H1 (cell line): ENCODE data around the gene ANKRD27.

ENCODE experiments used
- CBX8 ChIP-seq: fragments of 300-800, 300-1000 bp; sonication (generic); IDR thresholded peaks from 2 replicates; pipeline ENCODE4 v1.7.1; 2016; ENCODE audit warnings: low read depth, low read length, borderline replicate concordance
- CEBPB ChIP-seq: IDR thresholded peaks from 2 replicates; pipeline ENCODE4 v1.6.1; 2012; ENCODE audit warnings: low read depth, low read length
- CHD2 ChIP-seq: IDR thresholded peaks from 2 replicates; pipeline ENCODE4 v1.6.1; 2012; ENCODE audit warnings: low read length, improper control_type of control experiment
- CTCF ChIP-seq, 3 experiments: IDR thresholded peaks; 1 replicate in 2 of 3; 2 replicates in 1 of 3; pipeline versions ENCODE4 v1.5.1 to v1.6.1; 2011; ENCODE audit warnings: low read length in 3 of 3, mild to moderate bottlenecking in 3 of 3, inconsistent platforms in 2 of 3, low read depth in 1 of 3, moderate library complexity in 1 of 3; ENCODE audit not compliant: insufficient read depth in 1 of 3; ENCODE audit errors: control extremely low read depth in 1 of 3
- NRF1 ChIP-seq: IDR thresholded peaks from 2 replicates; pipeline ENCODE4 v1.6.1; 2011; ENCODE audit warnings: mild to moderate bottlenecking, low read depth, low read length, improper control_type of control experiment
- POLR2A ChIP-seq, 2 experiments: IDR thresholded peaks; 1 replicate in 1 of 2; 2 replicates in 1 of 2; pipeline ENCODE4 v1.6.1; 2011; ENCODE audit warnings: low read depth in 2 of 2, low read length in 2 of 2, mild to moderate bottlenecking in 2 of 2; ENCODE audit errors: control extremely low read depth in 1 of 2
- SP2 ChIP-seq: IDR thresholded peaks from 2 replicates; pipeline ENCODE4 v1.6.1; 2012; ENCODE audit warnings: mild to moderate bottlenecking, low read length, inconsistent platforms
- TAF1 ChIP-seq: IDR thresholded peaks from 2 replicates; pipeline ENCODE4 v1.6.1; 2011; ENCODE audit warnings: mild to moderate bottlenecking, low read depth, low read length
- TAF7 ChIP-seq: optimal IDR thresholded peaks from 2 replicates; pipeline ENCODE3; 2011; ENCODE audit warnings: low read depth, mild to moderate bottlenecking, inconsistent platforms, low read length, moderate library complexity, borderline replicate concordance
- ZNF274 ChIP-seq: IDR thresholded peaks from 2 replicates; pipeline ENCODE4 v1.7.0; 2012; ENCODE audit warnings: low read length, borderline replicate concordance; ENCODE audit errors: extremely low read depth

GRCh38 chr19:32687681-32688080 lies 12.7 kb upstream of the ANKRD27 start:
- TF ChIP-seq CEBPB (no peak), CBX8 (no peak), ZNF274 (no peak), CHD2 (no peak), SP2 (no peak), POLR2A (IDR thresholded peaks at IDR 0.05; ENCODE audit: control extremely low read depth in 1 of 2, low read depth in 2 of 2, low read length in 2 of 2) (no peak), CTCF (IDR thresholded peaks at IDR 0.05; ENCODE audit: control extremely low read depth in 1 of 3, insufficient read depth in 1 of 3, low read depth in 1 of 3, low read length in 3 of 3) (no peak), TAF1 (no peak), NRF1 (no peak), TAF7 (no peak)
